ENCODE data around the gene RIPOR3.
"Not testable (repeated sequence)": the region's sequence is repeated elsewhere in the genome, so short reads cannot be mapped to it uniquely, and the experiment has no call there.

Gene RIPOR3

DNA sequence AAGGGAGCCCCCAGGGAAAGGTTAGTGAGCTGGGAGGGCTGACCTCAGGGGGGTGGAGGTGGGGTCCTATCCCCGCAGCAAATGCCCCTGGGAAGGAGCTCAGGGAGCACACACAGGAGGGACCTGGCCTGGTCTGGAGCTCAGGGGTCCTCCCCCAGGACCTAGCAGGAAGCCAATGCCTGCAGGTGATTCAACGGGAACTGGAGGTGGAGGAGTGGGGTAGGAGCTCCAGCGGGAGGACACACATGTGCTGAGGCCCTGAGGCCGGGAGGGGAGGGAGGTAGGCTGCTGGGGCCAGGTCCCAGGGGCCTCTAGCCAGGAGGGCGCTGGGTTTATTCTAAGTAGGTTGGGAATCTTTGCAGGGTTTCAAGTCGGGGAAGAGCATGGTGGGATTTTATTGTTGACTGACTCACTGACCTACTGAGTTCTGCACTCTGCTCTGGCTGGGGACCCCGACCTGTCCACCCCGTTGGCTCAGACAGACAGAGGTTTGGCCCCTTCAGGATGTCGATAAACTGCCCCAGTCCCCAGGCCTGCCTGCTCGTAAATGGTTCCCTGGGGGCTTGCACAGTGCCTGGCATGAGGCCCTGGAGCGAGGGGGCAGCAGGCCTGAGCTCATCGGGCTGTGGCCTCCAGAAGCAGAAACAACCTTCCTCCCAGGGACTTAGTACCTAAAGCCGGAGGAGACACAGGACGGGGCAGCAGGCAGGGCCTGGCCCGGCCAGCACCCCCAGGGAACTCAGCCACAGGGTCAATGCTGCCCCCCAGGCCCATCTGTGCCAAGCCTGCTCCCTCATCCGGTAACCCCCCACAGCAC, 62.3 kb downstream of the RIPOR3 start:
- DNase-seq = no peak

DNA sequence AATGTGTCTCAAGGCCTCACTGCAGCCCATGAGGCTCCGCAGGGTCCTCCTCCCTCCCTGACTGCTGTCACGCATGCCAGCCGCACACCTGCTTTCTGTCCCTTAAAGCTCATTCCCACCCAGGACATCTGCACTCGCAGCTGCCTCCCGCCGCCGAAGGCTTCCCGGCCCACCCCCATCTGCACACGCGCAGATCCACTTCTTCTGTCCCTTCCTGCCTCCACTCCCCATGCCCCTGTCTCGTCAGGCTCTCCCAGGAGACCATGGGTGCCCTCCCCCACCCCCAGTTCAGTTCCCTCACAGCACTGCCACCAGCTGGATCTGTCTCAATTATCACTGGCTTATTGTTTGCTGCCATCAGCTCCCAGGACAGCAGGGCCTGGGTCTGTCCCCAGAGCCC, 63.0 kb downstream of the RIPOR3 start:
- no peak for DNase-seq

DNA sequence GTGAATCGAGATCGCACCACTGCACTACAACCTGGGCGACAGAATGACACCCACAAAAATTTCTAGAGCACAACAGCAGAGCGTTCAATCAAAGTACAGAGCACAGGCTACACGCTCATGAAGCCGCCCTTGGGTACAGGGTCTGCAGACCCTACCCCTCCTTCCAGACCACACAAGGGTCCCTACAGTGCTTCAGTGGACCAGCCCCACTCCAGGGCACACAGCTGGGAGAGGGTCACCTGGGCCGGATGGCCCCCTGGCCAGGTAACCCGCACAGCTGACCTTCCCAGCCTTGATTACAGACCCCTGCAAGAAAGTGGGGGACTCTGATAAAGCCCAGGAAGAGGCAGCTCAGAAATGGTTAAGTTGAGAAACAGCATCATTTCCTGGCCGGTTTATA, 63.6 kb downstream of the RIPOR3 start:
- DNase-seq = no peak

DNA sequence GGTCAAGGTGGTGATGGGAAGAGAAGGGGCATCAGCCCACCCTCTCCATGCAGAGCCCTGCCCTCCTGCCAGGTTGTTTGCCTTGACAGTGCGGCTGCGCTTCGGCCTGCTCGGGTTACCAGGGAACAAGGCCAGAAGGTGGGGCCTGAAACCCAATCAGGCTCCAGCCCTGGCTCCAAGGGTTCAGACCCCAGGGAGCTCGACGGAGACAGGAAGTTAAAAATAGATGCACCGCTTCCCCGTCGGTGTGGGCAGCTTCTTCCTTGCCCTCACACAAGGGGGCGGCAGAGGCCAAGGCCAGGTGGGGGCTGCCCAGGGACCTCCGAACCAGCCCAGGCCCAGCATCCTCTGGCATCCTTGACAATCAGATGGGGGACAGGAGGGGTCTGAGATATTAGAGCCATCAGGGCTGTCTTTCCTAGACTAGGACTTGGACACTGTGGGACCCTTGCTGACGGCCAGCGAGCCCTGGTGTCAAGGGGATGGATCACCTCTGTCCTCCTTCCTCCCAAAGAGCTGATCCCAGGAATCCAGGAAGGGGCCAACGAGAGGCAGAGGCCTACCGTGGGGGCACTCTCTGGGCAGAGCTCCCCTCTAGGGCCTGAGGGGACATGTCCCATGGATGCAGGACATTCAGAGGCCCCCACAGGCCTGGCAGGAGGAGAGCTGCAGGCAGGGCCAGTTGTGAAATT, 65.2 kb downstream of the RIPOR3 start:
- peak; percentile 30 for DNase-seq

GRCh38 chr20:50624351-50625016, 66.9 kb downstream of the RIPOR3 start:
- no peak for DNase-seq

DNA sequence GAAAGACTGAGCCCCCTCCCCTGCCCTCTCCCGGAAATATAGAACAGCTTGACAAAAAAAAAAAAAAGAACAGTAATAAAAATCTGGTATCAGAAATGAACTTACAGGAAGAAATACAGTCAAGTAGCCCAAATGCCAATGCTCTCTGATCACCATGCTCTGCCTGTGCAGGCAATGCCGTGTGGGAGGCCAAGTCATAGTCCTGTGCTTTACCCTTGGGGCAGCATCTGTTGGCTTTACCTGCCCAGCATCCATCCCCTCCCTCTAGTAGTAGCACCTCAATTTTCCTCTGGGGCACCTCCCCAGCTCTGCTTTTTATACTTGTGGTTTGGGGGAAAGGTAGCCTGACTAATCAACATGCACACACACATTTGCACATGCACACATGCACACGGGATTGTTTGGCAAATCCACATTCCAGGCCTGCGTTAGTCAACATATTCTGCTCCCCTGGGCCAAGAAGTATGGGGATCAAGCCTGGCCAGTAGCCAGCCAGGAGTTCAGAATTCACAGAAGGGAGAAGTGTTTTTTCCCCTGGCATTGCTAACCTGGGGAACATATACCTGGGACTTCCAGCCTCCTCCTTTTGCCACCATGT, 70.2 kb downstream of the RIPOR3 start:
- no peak for DNase-seq

DNA sequence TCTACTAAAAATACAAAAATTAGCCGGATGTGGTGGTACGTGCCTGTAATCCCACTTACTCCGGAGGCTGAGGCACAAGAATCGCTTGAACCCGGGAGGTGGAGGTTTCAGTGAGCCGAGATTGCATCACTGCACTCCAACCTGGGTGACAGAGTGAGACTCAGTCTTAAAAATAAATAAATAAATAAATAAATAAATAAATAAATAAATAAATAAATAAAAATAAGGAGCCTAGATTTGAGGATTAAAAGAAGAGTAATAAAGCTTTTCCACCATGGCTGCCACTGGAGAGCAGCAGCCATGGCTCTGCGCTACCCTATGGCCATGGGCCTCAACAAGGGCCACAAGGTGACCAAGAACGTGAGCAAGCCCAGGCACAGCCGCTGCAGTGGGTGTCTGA, 70.9 kb downstream of the RIPOR3 start:
- DNase-seq = not testable (repeated sequence)

DNA sequence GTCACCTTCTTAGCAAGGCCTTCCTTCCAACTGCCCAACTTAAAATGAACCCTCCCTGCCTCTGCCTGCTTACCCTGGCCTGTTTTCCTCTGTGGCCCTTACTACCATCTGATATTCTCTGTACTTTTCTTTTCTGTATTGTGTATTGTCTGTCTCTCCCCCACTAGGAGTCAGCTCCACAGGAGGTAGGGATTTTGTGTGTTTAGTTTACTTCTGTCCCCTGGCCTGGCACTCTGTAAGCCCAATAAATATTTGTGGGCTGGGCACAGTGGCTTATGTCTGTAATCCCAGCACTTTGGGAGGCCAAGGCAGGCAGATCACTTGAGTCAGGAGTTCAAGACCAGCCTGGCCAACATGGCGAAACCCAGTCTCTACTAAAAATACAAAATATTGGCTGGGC, 72.8 kb downstream of the RIPOR3 start:
- DNase-seq = no peak

DNA sequence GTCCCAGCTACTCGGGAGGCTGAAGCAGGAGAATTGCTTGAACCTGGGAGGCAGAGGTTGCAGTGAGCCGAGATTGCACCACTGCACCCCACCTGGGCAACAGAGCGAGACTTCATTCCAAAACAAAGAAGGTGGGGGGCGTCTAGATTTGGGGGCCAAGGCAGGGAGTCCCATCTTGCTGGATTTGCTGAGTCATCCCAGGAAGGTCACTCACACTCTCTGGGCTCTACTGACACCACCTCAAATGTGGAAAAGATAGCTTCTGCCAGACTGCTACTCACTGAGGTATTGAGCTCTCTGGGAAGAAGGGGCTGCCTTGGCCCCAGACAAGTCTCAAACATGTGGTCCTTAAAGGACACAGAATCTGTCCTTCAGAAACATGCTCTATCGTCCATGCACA, 74.3 kb downstream of the RIPOR3 start:
- DNase-seq = no peak

- DNase-seq = no peak
Observed at GRCh38 chr20:50615407-50615806, 75.9 kb downstream of the RIPOR3 start.

- no peak for DNase-seq
Observed at GRCh38 chr20:50613438-50614169, 77.7 kb downstream of the RIPOR3 start.

DNA sequence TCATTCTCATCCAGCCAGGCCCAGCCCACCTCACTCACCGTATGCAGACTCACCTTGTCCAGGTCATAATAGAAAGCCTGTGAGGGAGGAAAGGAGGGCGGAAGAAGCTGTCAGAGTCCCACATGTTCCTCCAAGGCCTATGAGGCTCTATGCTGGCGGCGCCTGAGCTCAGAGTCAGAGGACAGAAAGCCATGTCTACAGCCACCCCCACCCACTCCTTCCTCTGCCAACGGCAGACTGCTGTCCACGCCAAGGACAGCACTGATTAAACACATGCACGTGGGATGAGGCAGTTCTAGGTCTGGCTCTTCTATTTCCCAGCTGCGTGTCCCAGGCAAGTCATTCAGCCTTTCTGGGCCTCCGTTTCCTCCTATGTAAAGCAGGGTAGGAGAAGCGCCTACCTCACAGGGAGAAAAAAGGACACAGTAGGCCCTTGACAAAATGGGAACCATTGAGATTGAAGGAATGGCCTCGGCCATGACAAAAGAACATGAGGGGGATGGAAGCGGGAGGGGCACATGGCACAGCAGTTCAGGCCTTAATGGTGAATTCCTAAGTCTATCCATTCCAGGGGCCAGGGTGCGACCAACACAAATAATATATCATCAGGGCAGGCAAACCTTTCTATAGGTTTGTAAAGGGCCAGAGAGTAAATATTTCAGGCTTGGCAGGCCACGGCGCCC, 80.1 kb downstream of the RIPOR3 start:
- DNase-seq = no peak

GRCh38 chr20:50610212-50610718, 81.1 kb downstream of the RIPOR3 start:
- DNase-seq = no peak

DNA sequence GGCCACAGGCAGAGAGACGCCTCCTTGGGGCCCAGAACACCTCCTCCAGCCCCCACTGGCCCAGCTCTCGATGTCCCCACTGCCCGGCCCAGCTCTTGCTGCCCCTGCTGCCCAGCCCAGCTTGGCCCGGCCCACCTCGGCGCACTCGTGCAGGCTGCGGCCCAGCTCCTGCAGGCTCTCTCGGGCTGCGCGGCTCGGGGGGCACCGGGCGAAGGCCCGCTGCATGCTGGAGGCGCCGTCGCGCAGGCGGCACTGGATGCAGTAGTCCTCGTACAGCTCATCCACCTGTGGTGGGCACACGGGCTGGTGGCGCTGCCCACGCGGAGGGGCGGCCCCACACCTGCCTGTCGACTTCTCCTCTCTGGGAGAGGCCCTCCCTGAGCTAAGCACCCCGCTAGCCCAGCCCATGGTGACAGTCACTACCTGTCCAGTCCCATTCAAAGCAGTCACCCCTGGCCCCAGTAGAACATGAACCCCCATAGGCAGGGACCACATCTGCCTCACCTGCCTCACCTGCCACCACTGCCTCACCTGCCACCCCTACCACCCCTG, 81.8 kb downstream of the RIPOR3 start:
- no peak for DNase-seq

DNA sequence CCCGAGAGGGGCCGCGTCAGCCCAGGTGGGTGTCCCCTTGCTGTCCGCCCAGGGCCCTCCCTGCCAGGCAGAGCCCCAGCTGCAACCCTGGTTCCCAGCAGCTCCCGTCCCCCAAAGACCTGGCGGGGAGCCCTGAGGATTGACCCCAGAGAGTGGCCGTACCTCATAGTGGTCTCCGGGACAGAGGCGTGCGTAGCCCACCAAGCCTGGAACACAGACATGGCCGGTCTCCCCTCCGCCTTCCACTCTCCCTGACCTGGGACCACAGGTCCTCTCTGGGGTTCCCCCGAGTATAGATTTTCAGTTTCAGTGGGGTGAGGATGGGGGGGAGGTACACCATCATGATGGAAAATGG, 82.6 kb downstream of the RIPOR3 start:
- DNase-seq = no peak

GRCh38 chr20:50607850-50608749, 83.2 kb downstream of the RIPOR3 start:
- no peak for DNase-seq

DNA sequence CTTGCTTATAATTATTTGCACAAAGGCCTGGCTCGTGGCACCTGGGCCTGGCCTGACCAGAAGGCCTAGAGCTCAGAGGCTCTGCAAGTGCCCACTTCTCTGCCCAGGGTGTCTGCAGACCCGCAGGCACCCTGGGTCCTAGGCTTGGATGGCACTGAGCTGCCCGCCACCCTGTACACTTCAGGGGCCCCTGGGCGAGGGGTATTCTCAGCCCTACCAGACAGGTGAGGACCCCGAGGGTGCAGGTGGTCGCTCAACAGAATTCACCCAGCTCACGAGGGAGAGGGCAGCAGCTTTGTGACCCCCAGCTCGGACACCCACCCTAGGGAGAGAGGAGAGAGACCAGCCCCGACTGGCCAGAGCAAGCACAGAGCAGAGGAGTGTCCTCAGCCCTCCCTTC, 83.9 kb downstream of the RIPOR3 start:
- no peak for DNase-seq

DNA sequence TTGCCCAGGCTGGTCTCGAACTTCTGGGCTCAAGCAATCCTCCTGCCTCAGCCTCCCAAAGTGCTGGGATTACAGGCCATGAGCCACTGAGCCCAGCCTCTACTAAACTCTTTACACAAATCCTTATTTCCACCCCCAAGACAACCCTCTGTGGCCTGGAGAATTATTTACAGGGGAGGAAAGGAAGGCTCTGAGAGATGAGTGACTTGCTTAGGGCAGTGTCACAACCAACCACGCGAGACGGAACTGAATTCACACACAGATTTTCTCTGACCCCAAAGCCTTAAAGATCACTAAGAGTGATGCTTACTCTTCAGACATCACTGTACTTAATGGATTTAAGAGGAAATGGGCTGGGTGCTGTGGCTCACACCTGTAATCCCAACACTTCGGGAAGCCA, 86.2 kb downstream of the RIPOR3 start:
- no peak for DNase-seq

GRCh38 chr20:50604451-50604850, 86.9 kb downstream of the RIPOR3 start:
- no peak for DNase-seq

- no peak for DNase-seq
Observed at GRCh38 chr20:50602432-50603088, 88.8 kb downstream of the RIPOR3 start.
